Measurements from ENCODE around the gene CDK5. TPM values are rescaled to one million over a fixed set of nuclear protein-coding genes. Genes with fewer than 3 reads are reported as not detected.

Gene CDK5
- total and polyA plus RNA-seq, 10 donors: 6.3 to 17.9 (median 9.7) TPM

- no peaks in the 10 kb centered on the region for H3K9me3 ChIP-seq
- DNase-seq: no peak
- peak overlapping the region in 2 of 8 donors; percentile 37 to 45 for H3K27ac ChIP-seq
- H3K36me3 ChIP-seq: peaks cover 0 to 18% (median 0%) of the 10 kb centered on the region in 6 donors
- peaks cover 16 to 61% (median 45%) of the 10 kb centered on the region in 6 donors for H3K4me1 ChIP-seq
- TF ChIP-seq POLR2A (IDR thresholded peaks at IDR 0.05): no peak
- peak in 4 of 11 experiments; percentile 12 to 53 (median 24) for TF ChIP-seq CTCF (IDR thresholded peaks at IDR 0.05 in 8 of 11, conservative IDR thresholded peaks at IDR 0.05 in 3 of 11)
- TF ChIP-seq POLR2AphosphoS5 (IDR thresholded peaks at IDR 0.05): peak in 1 of 3 donors; percentile 50
- H3K27me3 ChIP-seq (replicated peaks in 1 of 7): peaks cover 0 to 62% (median 25%) of the 10 kb centered on the region in 7 donors
- WGBS, 5 donors: 2 to 7% (median 2%) methylated on average over 60 to 82 of the region's 82 CpGs
- intact Hi-C loops (cut with DNase I; ENCODE audit: low total_unique reads): no loop called here
- peak overlapping the region; percentile 4 to 67 (median 33) for H3K4me3 ChIP-seq
These were observed 39.1 kb downstream of the CDK5 start for GRCh38 chr7:151018421-151019129.

DNA sequence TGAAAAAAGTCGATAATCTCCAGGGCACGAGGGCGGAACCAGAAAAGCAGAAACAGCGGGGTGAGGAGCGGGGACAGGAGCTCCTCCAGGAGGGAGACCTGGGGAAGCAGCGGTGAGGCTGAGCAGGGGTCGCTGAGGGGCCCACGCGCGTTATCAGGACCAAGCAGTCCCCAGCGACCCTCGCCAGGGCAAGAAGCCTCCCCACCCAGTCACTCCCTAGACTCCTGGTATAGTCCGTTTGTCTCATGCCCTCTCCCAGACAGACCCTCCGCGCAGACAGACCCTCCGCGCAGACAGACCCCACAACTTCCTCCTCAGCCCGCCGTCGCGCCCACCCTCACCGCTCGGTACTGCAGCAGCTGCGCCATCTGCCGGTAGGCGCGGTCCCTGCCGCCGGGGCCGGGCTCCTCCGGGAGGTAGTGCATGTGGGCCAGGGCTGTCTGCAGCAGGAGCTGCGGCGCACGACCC, 39.7 kb downstream of the CDK5 start:
- Histone ChIP-seq H3K27me3 (replicated peaks in 1 of 7) (peaks cover 0 to 62% (median 25%) of the 10 kb centered on the region in 7 donors), H3K27ac (peak overlapping the region in 3 of 8 donors; percentile 15 to 45 (median 37)), H3K4me1 (peaks cover 21 to 67% (median 51%) of the 10 kb centered on the region in 6 donors), H3K36me3 (peaks cover 0 to 24% (median 0%) of the 10 kb centered on the region in 6 donors), H3K9me3 (no peaks in the 10 kb centered on the region), H3K4me3 (peak overlapping the region in 7 of 8 donors; percentile 23 to 67 (median 34))
- intact Hi-C loops (cut with DNase I; ENCODE audit: low total_unique reads): no loop called here
- TF ChIP-seq POLR2A (IDR thresholded peaks at IDR 0.05) (no peak), POLR2AphosphoS5 (IDR thresholded peaks at IDR 0.05) (peak; percentile 48 to 83 (median 57)), CTCF (IDR thresholded peaks at IDR 0.05 in 8 of 11, conservative IDR thresholded peaks at IDR 0.05 in 3 of 11) (peak; percentile 83 to 99 (median 96))
- 2 to 5% (median 4%) methylated on average over 33 to 34 of the region's 34 CpGs for WGBS, 5 donors
- DNase-seq: peak; percentile 94

DNA sequence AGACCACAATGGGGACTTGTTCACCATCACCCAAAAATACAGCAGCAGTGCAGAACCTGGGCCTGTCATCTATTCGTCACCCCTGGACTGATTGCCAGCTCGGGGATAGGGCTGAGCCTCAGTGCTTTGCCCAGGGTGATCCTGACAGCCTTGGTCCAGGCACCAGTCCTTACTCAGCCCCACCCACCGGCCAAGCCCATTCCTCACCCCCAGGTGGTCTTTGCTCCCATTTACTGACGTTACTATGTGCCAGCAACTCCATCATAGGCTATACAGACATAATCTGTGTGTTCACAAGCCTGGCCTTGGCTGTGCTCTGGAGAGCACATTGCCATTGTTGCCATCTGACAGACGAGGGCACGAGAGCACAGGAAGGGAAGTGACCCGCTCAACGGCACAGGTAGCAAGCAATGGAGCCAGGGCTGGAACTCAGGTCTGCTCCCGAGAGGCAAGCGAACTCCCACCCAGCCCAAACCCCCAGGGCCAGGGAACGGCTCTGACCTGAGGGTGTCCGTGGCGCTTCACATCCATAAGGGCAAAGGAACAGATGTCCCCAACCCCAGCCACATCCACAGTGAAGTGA, 40.2 kb downstream of the CDK5 start:
- Histone ChIP-seq H3K4me3 (peak overlapping the region in 3 of 8 donors; percentile 32 to 67 (median 38)), H3K9me3 (no peaks in the 10 kb centered on the region), H3K27me3 (replicated peaks in 1 of 7) (peaks cover 0 to 64% (median 25%) of the 10 kb centered on the region in 7 donors), H3K4me1 (peaks cover 26 to 72% (median 56%) of the 10 kb centered on the region in 6 donors), H3K27ac (peak overlapping the region in 3 of 8 donors; percentile 15 to 45 (median 37)), H3K36me3 (peaks cover 0 to 30% (median 0%) of the 10 kb centered on the region in 6 donors)
- intact Hi-C loops (cut with DNase I; ENCODE audit: low total_unique reads): no loop called here
- TF ChIP-seq CTCF (IDR thresholded peaks at IDR 0.05 in 8 of 11, conservative IDR thresholded peaks at IDR 0.05 in 3 of 11) (no peak), POLR2AphosphoS5 (IDR thresholded peaks at IDR 0.05) (peak in 2 of 3 donors; percentile 3 to 27), POLR2A (IDR thresholded peaks at IDR 0.05) (peak in 1 of 3 donors; percentile 1)
- 33 to 46% (median 42%) methylated on average over 12 to 13 of the region's 13 CpGs for WGBS, 5 donors
- DNase-seq: no peak

Measured in spleen (tissue), 11 donors.